OCI-LY1 (cell line): ENCODE results near the gene SLC47A1.

Experiments used
- H2AFZ ChIP-seq: fragments of 200-600 bp; sonication (generic), shearing (Covaris generic); 2 replicates; pipeline ENCODE4 v1.6.0; 2014; ENCODE audit warnings: antibody characterized with exemption, mild to moderate bottlenecking, low read length
- H3F3A ChIP-seq: fragments of 200-600 bp; sonication (generic), shearing (Covaris generic); 2 replicates; pipeline ENCODE4 v1.6.0; 2014; ENCODE audit warnings: mild to moderate bottlenecking, antibody characterized with exemption, low read length, moderate library complexity; ENCODE audit not compliant: insufficient read depth
- H3K27ac ChIP-seq: fragments of 200-600 bp; sonication (generic); 2 replicates; pipeline ENCODE4 v1.5.1; 2014; ENCODE audit warnings: low read length, mixed run types, mild to moderate bottlenecking, low read depth; ENCODE audit not compliant: poor library complexity, severe bottlenecking
- H3K27me3 ChIP-seq: fragments of 200-600 bp; sonication (generic); 2 replicates; pipeline ENCODE4 v1.6.0; 2014; ENCODE audit warnings: antibody characterized with exemption, mild to moderate bottlenecking, low read length, moderate library complexity; ENCODE audit not compliant: insufficient read depth
- H3K36me3 ChIP-seq: fragments of 200-600 bp; sonication (generic); 2 replicates; pipeline ENCODE4 v1.6.1; 2014; ENCODE audit warnings: mild to moderate bottlenecking, antibody characterized with exemption, low read length, moderate library complexity, mixed read lengths; ENCODE audit not compliant: insufficient read depth
- H3K4me1 ChIP-seq: fragments of 200-600 bp; sonication (generic); 2 replicates; pipeline ENCODE4 v1.5.1; 2014; ENCODE audit warnings: mild to moderate bottlenecking, low read length, moderate library complexity; ENCODE audit not compliant: insufficient read depth, severe bottlenecking
- H3K4me2 ChIP-seq: fragments of 200-600 bp; sonication (generic), shearing (Covaris generic); 2 replicates; pipeline ENCODE4 v1.6.1; 2014; ENCODE audit warnings: low read length
- H3K4me3 ChIP-seq: fragments of 200-600 bp; sonication (generic); 2 replicates; pipeline ENCODE4 v1.5.1; 2014; ENCODE audit warnings: low read length, low read depth, mild to moderate bottlenecking, mixed read lengths; ENCODE audit not compliant: poor library complexity, severe bottlenecking
- H3K79me2 ChIP-seq: fragments of 200-600 bp; shearing (Covaris generic); 2 replicates; pipeline ENCODE4 v1.6.1; 2016; ENCODE audit warnings: mixed run types, low read length, mixed read lengths; ENCODE audit not compliant: insufficient read depth
- H3K9ac ChIP-seq: fragments of 200-600 bp; sonication (generic), shearing (Covaris generic); 2 replicates; pipeline ENCODE4 v1.6.1; 2014; ENCODE audit warnings: mild to moderate bottlenecking, low read length, mixed read lengths
- H3K9me2 ChIP-seq: fragments of 200-600 bp; sonication (generic), shearing (Covaris generic); 2 replicates; pipeline ENCODE4 v1.6.1; 2014; ENCODE audit warnings: low read depth, mild to moderate bottlenecking, low read length, mixed read lengths
- H3K9me3 ChIP-seq: fragments of 200-600 bp; shearing (Covaris generic); 2 replicates; pipeline ENCODE4 v1.6.1; 2014; ENCODE audit warnings: low read length, mixed read lengths
- H4K20me1 ChIP-seq: fragments of 200-600 bp; sonication (generic), shearing (Covaris generic); 2 replicates; pipeline ENCODE4 v1.6.0; 2016; ENCODE audit warnings: mild to moderate bottlenecking, low read length; ENCODE audit not compliant: insufficient read depth
- CTCF ChIP-seq: fragments of 200-600 bp; sonication (generic), shearing (Covaris generic); IDR thresholded peaks from 2 replicates; pipeline ENCODE4 v1.5.1; 2017; ENCODE audit warnings: mild to moderate bottlenecking, antibody characterized with exemption, low read length, moderate library complexity, mixed read lengths
- EZH2 ChIP-seq: fragments of 200-600 bp; sonication (generic), shearing (Covaris generic); IDR thresholded peaks from 2 replicates; pipeline ENCODE4 v1.8.0; 2017; ENCODE audit warnings: borderline replicate concordance, mixed run types, mild to moderate bottlenecking, antibody characterized with exemption, low read length, moderate library complexity, mixed read lengths

SLC47A1 gene

GRCh38 chr17:19554393-19554792, 20.7 kb downstream of the SLC47A1 start:
- no peaks in the 10 kb centered on the region for H3K9me2 ChIP-seq
- H3K4me2 ChIP-seq: no peak overlapping the region
- no peaks in the 10 kb centered on the region for H3K36me3 ChIP-seq
- H3K9ac ChIP-seq: no peak overlapping the region
- H3K27ac ChIP-seq: no peak overlapping the region
- no peak overlapping the region for H2AFZ ChIP-seq
- no peaks in the 10 kb centered on the region for H3K27me3 ChIP-seq
- H3K4me3 ChIP-seq: no peak overlapping the region
- H3K9me3 ChIP-seq: no peaks in the 10 kb centered on the region
- H3F3A ChIP-seq: no peaks in the 10 kb centered on the region
- no peaks in the 10 kb centered on the region for H3K79me2 ChIP-seq
- TF ChIP-seq CTCF: no peak
- no peak for TF ChIP-seq EZH2
- no peaks in the 10 kb centered on the region for H3K4me1 ChIP-seq
- H4K20me1 ChIP-seq: no peaks in the 10 kb centered on the region

- H3K9ac ChIP-seq: no peak overlapping the region
- H3K4me3 ChIP-seq: no peak overlapping the region
- no peaks in the 10 kb centered on the region for H3K36me3 ChIP-seq
- H3F3A ChIP-seq: no peaks in the 10 kb centered on the region
- H2AFZ ChIP-seq: no peak overlapping the region
- H3K27me3 ChIP-seq: no peaks in the 10 kb centered on the region
- H3K4me2 ChIP-seq: no peak overlapping the region
- H3K4me1 ChIP-seq: no peaks in the 10 kb centered on the region
- H3K27ac ChIP-seq: no peak overlapping the region
- TF ChIP-seq EZH2 (no peak), CTCF (no peak)
- H3K9me3 ChIP-seq: no peaks in the 10 kb centered on the region
- no peaks in the 10 kb centered on the region for H3K9me2 ChIP-seq
- H4K20me1 ChIP-seq: no peaks in the 10 kb centered on the region
- no peaks in the 10 kb centered on the region for H3K79me2 ChIP-seq
Measured at GRCh38 chr17:19555746-19556145, 22.1 kb downstream of the SLC47A1 start.

- Histone ChIP-seq H3K4me2 (no peak overlapping the region), H3K79me2 (no peaks in the 10 kb centered on the region), H3K36me3 (no peaks in the 10 kb centered on the region), H3K4me1 (no peaks in the 10 kb centered on the region), H3K9ac (no peak overlapping the region), H3K9me2 (no peaks in the 10 kb centered on the region), H3K9me3 (no peaks in the 10 kb centered on the region), H4K20me1 (no peaks in the 10 kb centered on the region), H3K27ac (no peak overlapping the region), H3F3A (no peaks in the 10 kb centered on the region), H3K4me3 (no peak overlapping the region), H2AFZ (no peak overlapping the region), H3K27me3 (no peaks in the 10 kb centered on the region)
- TF ChIP-seq CTCF: no peak
- TF ChIP-seq EZH2: no peak
Measured at GRCh38 chr17:19558946-19559345, 25.3 kb downstream of the SLC47A1 start.
